ENCODE measurements around the gene ERBB4.

ERBB4 gene

GRCh38 chr2:212534336-212534735, 4.3 kb downstream of the ERBB4 start:
- TF ChIP-seq CTCF (IDR thresholded peaks at IDR 0.05), result no peak
- Histone ChIP-seq H3K27me3 (ENCODE audit: control insufficient read depth, insufficient read depth, low read length) (no peaks in the 10 kb centered on the region), H3K9ac (no peak overlapping the region), H2AFZ (no peak overlapping the region), H3K79me2 (no peaks in the 10 kb centered on the region), H3K4me3 (ENCODE audit: low read depth, low read length) (no peak overlapping the region), H3K9me3 (ENCODE audit: control insufficient read depth, low read length) (no peaks in the 10 kb centered on the region), H3K27ac (no peak overlapping the region), H3K4me2 (ENCODE audit: low read length) (no peak overlapping the region), H3K4me1 (no peaks in the 10 kb centered on the region), H3K36me3 (ENCODE audit: control insufficient read depth, insufficient read depth, low read length) (no peaks in the 10 kb centered on the region)

GRCh38 chr2:212532585-212532984, 6.0 kb downstream of the ERBB4 start:
- TF ChIP-seq CTCF (IDR thresholded peaks at IDR 0.05), result no peak
- Histone ChIP-seq H3K9ac (no peak overlapping the region), H2AFZ (no peak overlapping the region), H3K27me3 (ENCODE audit: control insufficient read depth, insufficient read depth, low read length) (no peaks in the 10 kb centered on the region), H3K4me3 (ENCODE audit: low read depth, low read length) (no peak overlapping the region), H3K4me1 (no peaks in the 10 kb centered on the region), H3K79me2 (no peaks in the 10 kb centered on the region), H3K4me2 (ENCODE audit: low read length) (no peak overlapping the region), H3K36me3 (ENCODE audit: control insufficient read depth, insufficient read depth, low read length) (no peaks in the 10 kb centered on the region), H3K9me3 (ENCODE audit: control insufficient read depth, low read length) (no peaks in the 10 kb centered on the region), H3K27ac (no peak overlapping the region)

GRCh38 chr2:212532087-212532486, 6.5 kb downstream of the ERBB4 start:
- TF ChIP-seq CTCF (IDR thresholded peaks at IDR 0.05), result no peak
- H3K9ac ChIP-seq, result no peak overlapping the region

GRCh38 chr2:212531499-212531898, 7.1 kb downstream of the ERBB4 start:
- Histone ChIP-seq H3K4me1 (no peaks in the 10 kb centered on the region), H3K4me3 (ENCODE audit: low read depth, low read length) (no peak overlapping the region), H3K79me2 (no peaks in the 10 kb centered on the region), H3K27ac (no peak overlapping the region), H3K9me3 (ENCODE audit: control insufficient read depth, low read length) (no peaks in the 10 kb centered on the region), H2AFZ (no peak overlapping the region), H3K9ac (no peak overlapping the region), H3K27me3 (ENCODE audit: control insufficient read depth, insufficient read depth, low read length) (no peaks in the 10 kb centered on the region), H3K36me3 (ENCODE audit: control insufficient read depth, insufficient read depth, low read length) (no peaks in the 10 kb centered on the region), H3K4me2 (ENCODE audit: low read length) (no peak overlapping the region)
- no peak for TF ChIP-seq CTCF (IDR thresholded peaks at IDR 0.05)

More at GRCh38 chr2:212532087-212532486, 6.5 kb downstream of the ERBB4 start:
- Histone ChIP-seq H3K79me2 (no peaks in the 10 kb centered on the region), H3K9me3 (ENCODE audit: control insufficient read depth, low read length) (no peaks in the 10 kb centered on the region), H3K36me3 (ENCODE audit: control insufficient read depth, insufficient read depth, low read length) (no peaks in the 10 kb centered on the region), H2AFZ (no peak overlapping the region), H3K27me3 (ENCODE audit: control insufficient read depth, insufficient read depth, low read length) (no peaks in the 10 kb centered on the region), H3K27ac (no peak overlapping the region), H3K4me1 (no peaks in the 10 kb centered on the region), H3K4me2 (ENCODE audit: low read length) (no peak overlapping the region), H3K4me3 (ENCODE audit: low read depth, low read length) (no peak overlapping the region)

GRCh38 chr2:212530991-212531390, 7.6 kb downstream of the ERBB4 start:
- TF ChIP-seq CTCF (IDR thresholded peaks at IDR 0.05), result no peak
- no peaks in the 10 kb centered on the region for H3K9me3 ChIP-seq (ENCODE audit: control insufficient read depth, low read length)
- H3K79me2 ChIP-seq, result no peaks in the 10 kb centered on the region
- H3K27ac ChIP-seq, result no peak overlapping the region
- no peak overlapping the region for H2AFZ ChIP-seq
- no peaks in the 10 kb centered on the region for H3K27me3 ChIP-seq (ENCODE audit: control insufficient read depth, insufficient read depth, low read length)
- H3K9ac ChIP-seq, result no peak overlapping the region
- H3K36me3 ChIP-seq (ENCODE audit: control insufficient read depth, insufficient read depth, low read length), result no peaks in the 10 kb centered on the region
- H3K4me2 ChIP-seq (ENCODE audit: low read length), result no peak overlapping the region
- H3K4me1 ChIP-seq, result no peaks in the 10 kb centered on the region
- H3K4me3 ChIP-seq (ENCODE audit: low read depth, low read length), result no peak overlapping the region
